IPS-15b (cell line): ENCODE measurements around the gene STK36.

Source experiments
- H3K27me3 ChIP-seq: one replicate; pipeline ENCODE4 v1.6.1; 2013; ENCODE audit warnings: low read length; ENCODE audit not compliant: control insufficient read depth, insufficient read depth
- H3K36me3 ChIP-seq: one replicate; pipeline ENCODE4 v1.6.1; 2013; ENCODE audit warnings: low read length; ENCODE audit not compliant: control insufficient read depth, insufficient read depth
- H3K4me1 ChIP-seq: one replicate; pipeline ENCODE4 v1.6.1; 2013; ENCODE audit warnings: mild to moderate bottlenecking, low read length; ENCODE audit not compliant: control insufficient read depth, insufficient read depth
- H3K4me3 ChIP-seq: one replicate; pipeline ENCODE4 v1.5.1; 2013; ENCODE audit warnings: low read depth, low read length
- H3K9ac ChIP-seq: one replicate; pipeline ENCODE4 v1.6.1; 2013; ENCODE audit warnings: low read depth, mild to moderate bottlenecking, low read length
- H3K9me3 ChIP-seq: one replicate; pipeline ENCODE4 v1.6.1; 2013; ENCODE audit warnings: mild to moderate bottlenecking, low read length; ENCODE audit not compliant: control insufficient read depth, insufficient read depth

STK36 gene

GRCh38 chr2:218644721-218645120 lies 27.2 kb upstream of the STK36 start:
- no peaks in the 10 kb centered on the region for H3K4me1 ChIP-seq
- no peak overlapping the region for H3K4me3 ChIP-seq
- H3K36me3 ChIP-seq, result peaks cover 67% of the 10 kb centered on the region
- H3K9me3 ChIP-seq, result no peaks in the 10 kb centered on the region
- no peak overlapping the region for H3K9ac ChIP-seq
- H3K27me3 ChIP-seq, result no peaks in the 10 kb centered on the region

- peaks cover 70% of the 10 kb centered on the region for H3K36me3 ChIP-seq
- H3K9me3 ChIP-seq, result no peaks in the 10 kb centered on the region
- no peaks in the 10 kb centered on the region for H3K27me3 ChIP-seq
- no peak overlapping the region for H3K9ac ChIP-seq
- H3K4me1 ChIP-seq, result no peaks in the 10 kb centered on the region
- no peak overlapping the region for H3K4me3 ChIP-seq
Observed at GRCh38 chr2:218645126-218645525, 26.8 kb upstream of the STK36 start.

DNA sequence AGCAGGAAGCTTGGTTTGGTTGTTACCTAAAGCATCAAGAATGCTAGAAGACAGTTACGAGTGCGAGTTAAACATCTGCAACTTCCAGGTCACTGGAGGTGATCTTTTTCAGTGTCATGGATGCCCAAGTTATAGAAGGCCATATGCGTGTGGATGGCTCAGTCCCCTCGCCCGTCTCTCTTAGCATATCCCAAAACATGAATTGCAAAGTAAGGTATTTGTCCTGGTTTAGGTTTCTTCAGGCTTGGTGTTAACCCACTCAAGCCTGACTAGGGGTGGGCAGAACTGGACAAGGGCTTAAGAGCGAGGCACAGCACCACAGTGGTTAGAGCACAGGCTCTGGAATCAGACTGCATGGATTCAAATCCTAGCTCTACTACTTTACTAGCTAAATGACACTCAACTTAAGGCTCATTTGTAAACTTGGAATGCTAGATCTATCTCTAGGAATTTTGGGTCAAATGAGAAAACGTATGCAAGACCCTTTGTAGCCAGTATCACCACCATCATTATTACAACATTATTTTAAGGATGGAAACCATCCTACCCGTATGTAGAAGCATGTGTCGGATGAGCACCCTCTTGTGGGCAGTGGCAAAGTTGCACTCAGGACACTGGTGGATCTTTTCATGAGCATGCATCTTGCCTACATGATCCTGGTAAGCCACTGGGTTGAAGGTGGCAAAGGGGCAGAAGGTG lies 23.6 kb upstream of the STK36 start:
- Histone ChIP-seq H3K4me3 (no peak overlapping the region), H3K9me3 (no peaks in the 10 kb centered on the region), H3K9ac (no peak overlapping the region), H3K36me3 (peaks cover 72% of the 10 kb centered on the region), H3K4me1 (no peaks in the 10 kb centered on the region), H3K27me3 (no peaks in the 10 kb centered on the region)

DNA sequence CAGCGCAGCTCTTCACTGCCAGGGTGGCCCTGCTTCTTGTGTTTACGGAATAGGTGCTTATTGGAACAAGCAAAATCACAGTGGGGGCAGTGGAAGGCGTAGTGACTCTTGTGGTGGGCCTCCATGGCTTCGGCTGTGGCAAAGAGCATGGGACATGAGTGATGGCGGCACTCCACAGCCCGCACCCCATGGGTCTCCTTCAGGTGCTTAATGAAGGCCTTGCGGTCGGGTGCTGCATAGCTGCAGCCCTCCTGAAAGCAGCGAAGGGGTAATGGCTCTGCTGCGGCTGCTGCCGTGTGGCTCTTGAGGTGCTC lies 23.1 kb upstream of the STK36 start:
- Histone ChIP-seq H3K36me3 (peaks cover 69% of the 10 kb centered on the region), H3K4me3 (no peak overlapping the region), H3K9me3 (no peaks in the 10 kb centered on the region), H3K4me1 (no peaks in the 10 kb centered on the region), H3K27me3 (no peaks in the 10 kb centered on the region), H3K9ac (no peak overlapping the region)

GRCh38 chr2:218655751-218656150 lies 16.1 kb upstream of the STK36 start:
- Histone ChIP-seq H3K4me1 (peaks cover 2% of the 10 kb centered on the region), H3K27me3 (no peaks in the 10 kb centered on the region), H3K36me3 (peaks cover 40% of the 10 kb centered on the region), H3K9me3 (no peaks in the 10 kb centered on the region), H3K9ac (no peak overlapping the region), H3K4me3 (no peak overlapping the region)

DNA sequence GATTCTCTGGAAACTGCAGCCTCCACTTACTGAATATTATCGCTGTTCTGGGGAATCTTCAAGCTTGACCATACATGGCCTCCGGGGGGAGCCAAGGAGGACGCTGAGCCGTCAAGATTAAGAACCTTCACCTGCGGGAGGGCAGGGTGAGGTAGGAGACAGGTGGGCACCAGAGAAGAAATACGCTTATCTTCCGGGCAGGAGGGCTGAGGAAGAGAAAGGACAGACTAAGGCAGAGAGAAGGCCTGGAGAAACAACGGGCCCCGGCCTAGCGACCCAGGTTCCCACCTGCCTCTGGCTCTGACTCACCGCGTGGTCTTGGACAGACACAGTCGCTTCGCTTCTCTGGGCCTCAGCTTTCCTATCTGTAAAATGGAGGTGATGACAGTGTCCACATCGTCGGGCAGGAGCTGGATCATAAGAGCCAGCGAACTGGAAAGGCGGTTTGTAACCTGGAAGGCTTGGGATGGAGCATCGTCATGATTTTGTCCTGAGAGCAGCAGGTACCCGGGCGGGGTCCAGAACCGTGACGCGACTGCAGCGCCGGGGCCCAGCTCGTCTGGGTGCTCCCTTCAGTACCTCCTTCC lies 13.1 kb upstream of the STK36 start:
- H3K9me3 ChIP-seq, result no peaks in the 10 kb centered on the region
- no peaks in the 10 kb centered on the region for H3K27me3 ChIP-seq
- H3K4me1 ChIP-seq, result peaks cover 2% of the 10 kb centered on the region
- peak overlapping the region; percentile 91 for H3K9ac ChIP-seq
- peaks cover 41% of the 10 kb centered on the region for H3K36me3 ChIP-seq
- peak overlapping the region; percentile 98 for H3K4me3 ChIP-seq

DNA sequence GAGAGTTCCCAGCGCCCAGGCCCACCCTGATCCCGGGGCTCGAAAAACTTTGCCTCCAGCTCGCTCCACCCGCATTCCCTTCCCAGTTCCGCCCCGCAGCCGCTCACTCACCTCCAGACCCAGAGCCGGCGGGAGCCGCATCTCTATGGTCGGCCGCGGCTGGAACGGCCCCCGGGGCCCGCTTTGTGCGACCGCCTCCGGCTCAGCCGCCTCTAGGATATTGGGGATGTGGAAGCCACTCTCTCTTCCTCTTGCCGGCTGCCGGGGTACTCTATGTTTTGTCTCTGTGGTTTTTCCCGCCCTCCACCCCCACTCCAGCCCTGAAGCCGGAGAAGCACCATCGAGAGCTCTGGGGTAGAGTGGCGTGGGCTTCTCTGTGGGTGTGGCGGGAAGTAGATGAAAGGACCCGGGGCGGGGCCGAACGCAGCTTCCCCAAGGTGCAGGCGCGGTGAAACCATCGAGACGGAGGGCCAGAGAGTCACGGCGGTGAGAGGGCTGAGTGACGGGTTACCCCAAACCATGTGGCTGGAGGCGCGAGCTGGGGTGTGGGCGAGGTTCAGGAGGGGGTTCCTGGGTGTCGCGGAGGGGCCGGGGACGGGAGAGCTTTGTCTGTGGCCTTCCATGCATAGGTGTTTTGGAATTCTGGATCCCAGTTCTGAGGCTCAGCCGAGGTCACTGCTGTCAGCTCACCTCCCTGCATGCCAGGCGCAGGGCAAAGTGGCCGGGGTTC lies 12.5 kb upstream of the STK36 start, which contains the start of the genes BCS1L and ZNF142:
Gene BCS1L (plus strand): TSS at position 426 of the 730 bp plus-strand sequence. CDS start 1,305 bp downstream, outside the sequence.
Gene ZNF142 (minus strand): TSS at position 366 of the 730 bp plus-strand sequence. CDS start 3,194 bp downstream, outside the sequence.
- Histone ChIP-seq H3K9ac (peak within 1 kb of the TSS; percentile 91), H3K27me3 (no peaks in the 10 kb centered on the region), H3K4me3 (peak within 1 kb of the TSS; percentile 98), H3K36me3 (peaks cover 45% of the 10 kb centered on the region), H3K4me1 (peaks cover 2% of the 10 kb centered on the region), H3K9me3 (no peaks in the 10 kb centered on the region)

- H3K4me3 ChIP-seq, result peak overlapping the region; percentile 98
Observed at GRCh38 chr2:218659988-218660358, 11.9 kb upstream of the STK36 start.

DNA sequence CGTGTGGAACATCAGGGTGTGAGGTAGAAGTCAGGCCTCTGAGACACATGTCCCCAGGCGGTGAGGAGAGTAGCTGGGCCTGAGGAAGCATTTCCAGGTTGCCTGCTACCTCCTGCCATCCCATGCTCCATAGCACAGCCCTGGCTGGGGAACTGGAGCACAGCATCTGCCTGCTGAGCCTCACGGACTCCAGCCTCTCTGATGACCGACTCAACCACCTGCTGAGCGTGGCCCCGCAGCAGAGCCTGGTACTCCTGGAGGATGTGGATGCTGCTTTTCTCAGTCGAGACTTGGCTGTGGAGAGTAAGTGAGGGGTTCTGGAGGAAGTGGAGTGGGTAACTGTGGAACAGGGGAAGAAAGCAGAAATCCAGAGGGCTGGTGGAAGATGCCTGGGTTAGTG lies 9.5 kb upstream of the STK36 start:
- H3K4me1 ChIP-seq, result peaks cover 2% of the 10 kb centered on the region
- H3K9me3 ChIP-seq, result no peaks in the 10 kb centered on the region
- no peak overlapping the region for H3K4me3 ChIP-seq
- H3K36me3 ChIP-seq, result peaks cover 41% of the 10 kb centered on the region
- no peaks in the 10 kb centered on the region for H3K27me3 ChIP-seq
- no peak overlapping the region for H3K9ac ChIP-seq

More at GRCh38 chr2:218659988-218660358, 11.9 kb upstream of the STK36 start:
- H3K9ac ChIP-seq, result peak overlapping the region; percentile 87
- H3K9me3 ChIP-seq, result no peaks in the 10 kb centered on the region
- H3K36me3 ChIP-seq, result peaks cover 42% of the 10 kb centered on the region
- H3K27me3 ChIP-seq, result no peaks in the 10 kb centered on the region
- peaks cover 2% of the 10 kb centered on the region for H3K4me1 ChIP-seq

GRCh38 chr2:218662827-218663226 lies 9.1 kb upstream of the STK36 start:
- Histone ChIP-seq H3K36me3 (peaks cover 45% of the 10 kb centered on the region), H3K9me3 (no peaks in the 10 kb centered on the region), H3K27me3 (no peaks in the 10 kb centered on the region), H3K9ac (no peak overlapping the region), H3K4me3 (no peak overlapping the region), H3K4me1 (peaks cover 2% of the 10 kb centered on the region)

- H3K36me3 ChIP-seq, result peaks cover 48% of the 10 kb centered on the region
- no peak overlapping the region for H3K4me3 ChIP-seq
- H3K9ac ChIP-seq, result no peak overlapping the region
Observed at GRCh38 chr2:218663901-218664300, 8.0 kb upstream of the STK36 start.

DNA sequence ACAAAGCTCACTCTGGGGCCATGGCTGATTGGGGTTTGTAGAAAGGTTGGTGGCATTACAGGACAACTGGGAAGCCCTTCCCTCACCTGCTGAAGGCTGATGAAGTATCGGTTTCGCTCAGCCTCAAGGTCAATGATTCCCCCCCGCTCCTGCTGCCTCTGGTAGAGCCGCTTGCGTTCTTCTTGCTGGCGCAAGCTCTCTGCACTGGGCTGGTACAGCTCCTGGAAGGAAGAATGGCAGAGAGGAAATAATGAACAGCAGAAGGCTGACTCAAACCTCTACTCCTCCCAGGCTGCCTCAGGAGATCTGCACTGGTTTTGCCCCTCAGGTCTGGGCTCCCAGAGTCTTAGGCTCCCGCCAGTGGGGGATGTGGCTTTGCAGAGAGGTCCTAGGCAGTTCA lies 7.2 kb upstream of the STK36 start:
- Histone ChIP-seq H3K9ac (no peak overlapping the region), H3K4me1 (peaks cover 2% of the 10 kb centered on the region), H3K36me3 (peaks cover 48% of the 10 kb centered on the region), H3K4me3 (no peak overlapping the region), H3K9me3 (no peaks in the 10 kb centered on the region), H3K27me3 (no peaks in the 10 kb centered on the region)

More at GRCh38 chr2:218663901-218664300, 8.0 kb upstream of the STK36 start:
- Histone ChIP-seq H3K27me3 (no peaks in the 10 kb centered on the region), H3K4me1 (peaks cover 2% of the 10 kb centered on the region), H3K9me3 (no peaks in the 10 kb centered on the region)
